ENCODE results near the gene FBXW7.

DNA sequence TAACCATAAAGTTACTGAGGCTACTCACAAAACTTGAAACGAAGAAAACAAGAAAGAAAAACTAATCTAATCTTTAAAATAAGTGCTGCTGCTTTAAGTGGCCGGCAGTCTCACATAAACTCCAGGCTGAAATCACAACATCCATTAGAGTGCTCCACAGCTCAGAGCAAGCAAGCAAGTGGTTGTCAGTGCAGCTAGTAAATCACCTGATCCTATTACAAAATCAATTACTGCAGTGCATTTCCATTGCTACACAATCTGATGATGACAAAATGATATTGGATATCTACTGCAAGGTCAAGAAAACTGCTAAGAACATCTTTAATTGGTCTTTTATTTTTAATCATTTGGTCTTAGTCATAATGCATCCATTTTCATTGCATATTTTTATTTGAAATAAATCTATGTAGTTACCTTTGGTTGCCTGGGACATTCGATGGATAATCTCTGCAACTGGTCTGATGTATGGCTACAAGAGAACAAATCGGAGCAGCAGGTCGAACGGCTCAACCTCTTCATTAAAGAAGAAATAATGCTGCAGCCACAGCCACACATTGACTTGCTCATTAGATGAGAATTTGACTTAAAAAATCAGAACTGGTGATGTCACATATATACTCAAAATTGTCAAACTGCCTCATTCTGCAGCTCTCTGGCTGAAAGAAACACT, 87.7 kb downstream of the FBXW7 start:
- TF ChIP-seq, protein P1, sequence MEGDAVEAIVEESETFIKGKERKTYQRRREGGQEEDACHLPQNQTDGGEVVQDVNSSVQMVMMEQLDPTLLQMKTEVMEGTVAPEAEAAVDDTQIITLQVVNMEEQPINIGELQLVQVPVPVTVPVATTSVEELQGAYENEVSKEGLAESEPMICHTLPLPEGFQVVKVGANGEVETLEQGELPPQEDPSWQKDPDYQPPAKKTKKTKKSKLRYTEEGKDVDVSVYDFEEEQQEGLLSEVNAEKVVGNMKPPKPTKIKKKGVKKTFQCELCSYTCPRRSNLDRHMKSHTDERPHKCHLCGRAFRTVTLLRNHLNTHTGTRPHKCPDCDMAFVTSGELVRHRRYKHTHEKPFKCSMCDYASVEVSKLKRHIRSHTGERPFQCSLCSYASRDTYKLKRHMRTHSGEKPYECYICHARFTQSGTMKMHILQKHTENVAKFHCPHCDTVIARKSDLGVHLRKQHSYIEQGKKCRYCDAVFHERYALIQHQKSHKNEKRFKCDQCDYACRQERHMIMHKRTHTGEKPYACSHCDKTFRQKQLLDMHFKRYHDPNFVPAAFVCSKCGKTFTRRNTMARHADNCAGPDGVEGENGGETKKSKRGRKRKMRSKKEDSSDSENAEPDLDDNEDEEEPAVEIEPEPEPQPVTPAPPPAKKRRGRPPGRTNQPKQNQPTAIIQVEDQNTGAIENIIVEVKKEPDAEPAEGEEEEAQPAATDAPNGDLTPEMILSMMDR (conservative IDR thresholded peaks at IDR 0.05; ENCODE audit: low read length): no peak
- no peak for TF ChIP-seq EZH2phosphoT487 (IDR thresholded peaks at IDR 0.05; ENCODE audit: borderline replicate concordance)

Measured in Loucy (cell line).